HG03060 (cell line): ENCODE measurements around the gene CLDN18.
A peak's percentile ranks its signal among the peaks of the same experiment; 100 is the strongest.

Experiments
- ATAC-seq: cut with Tn5 transposase; IDR thresholded peaks from one replicate; pipeline ENCODE4 v1.9.1; 2021; ENCODE audit warnings: low read depth, moderate number of reproducible peaks; ENCODE audit not compliant: unreplicated experiment

CLDN18 gene

DNA sequence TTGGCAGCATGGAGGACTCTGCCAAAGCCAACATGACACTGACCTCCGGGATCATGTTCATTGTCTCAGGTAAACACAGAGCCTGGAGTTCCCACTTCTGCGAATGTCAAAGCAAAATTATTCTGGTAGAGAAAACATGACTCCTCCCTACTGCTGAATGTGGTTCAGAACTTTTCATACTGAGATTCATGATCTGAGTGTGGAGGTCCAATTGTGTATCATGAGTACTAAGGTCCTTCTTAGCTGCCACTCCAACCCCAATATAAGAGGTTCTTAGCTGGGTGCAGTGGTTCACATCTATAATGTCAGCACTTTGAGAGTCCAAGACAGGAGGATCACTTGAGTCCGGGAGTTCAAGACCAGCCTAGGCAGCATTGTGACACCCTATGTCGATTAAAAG lies 13.8 kb downstream of the CLDN18 start:
- ATAC-seq = no peak

DNA sequence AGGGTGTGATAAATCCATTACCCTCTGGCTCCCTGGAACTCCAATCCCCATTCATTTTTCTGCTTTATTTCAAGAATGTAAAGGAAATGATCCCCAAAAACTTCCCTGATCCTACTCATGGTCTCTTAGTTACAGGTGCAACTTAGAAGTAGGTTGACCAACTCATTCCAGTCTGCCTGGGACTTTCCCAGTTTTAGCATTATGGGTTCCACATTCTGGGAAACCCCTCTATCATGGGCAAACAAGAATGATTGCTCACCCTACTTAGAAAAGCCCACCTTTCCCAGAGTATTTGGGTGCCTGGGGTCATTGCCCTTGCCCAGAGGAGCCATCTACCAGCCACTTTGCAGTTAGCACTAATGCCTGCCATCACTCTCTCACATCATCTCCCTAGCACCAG lies 15.6 kb downstream of the CLDN18 start:
- no peak for ATAC-seq

DNA sequence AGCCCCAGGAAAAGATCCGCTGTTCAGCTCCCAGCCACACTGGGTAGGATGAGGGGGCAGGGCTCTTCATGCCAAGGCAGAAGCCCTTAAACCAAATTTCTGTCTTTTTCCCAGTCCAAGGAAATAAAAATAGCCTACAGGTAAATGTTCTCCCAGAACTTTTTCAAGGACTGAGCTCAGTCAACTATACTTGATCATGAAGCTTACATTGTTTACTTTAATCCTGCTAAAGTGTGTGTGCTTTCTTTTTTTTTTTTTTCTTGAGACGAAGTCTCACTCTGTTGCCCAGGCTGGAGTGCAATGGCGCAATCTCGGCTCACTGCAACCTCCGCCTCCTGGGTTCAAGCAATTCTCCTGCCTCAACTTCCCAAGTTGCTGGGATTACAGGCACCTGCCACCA lies 17.9 kb downstream of the CLDN18 start:
- ATAC-seq = no peak

DNA sequence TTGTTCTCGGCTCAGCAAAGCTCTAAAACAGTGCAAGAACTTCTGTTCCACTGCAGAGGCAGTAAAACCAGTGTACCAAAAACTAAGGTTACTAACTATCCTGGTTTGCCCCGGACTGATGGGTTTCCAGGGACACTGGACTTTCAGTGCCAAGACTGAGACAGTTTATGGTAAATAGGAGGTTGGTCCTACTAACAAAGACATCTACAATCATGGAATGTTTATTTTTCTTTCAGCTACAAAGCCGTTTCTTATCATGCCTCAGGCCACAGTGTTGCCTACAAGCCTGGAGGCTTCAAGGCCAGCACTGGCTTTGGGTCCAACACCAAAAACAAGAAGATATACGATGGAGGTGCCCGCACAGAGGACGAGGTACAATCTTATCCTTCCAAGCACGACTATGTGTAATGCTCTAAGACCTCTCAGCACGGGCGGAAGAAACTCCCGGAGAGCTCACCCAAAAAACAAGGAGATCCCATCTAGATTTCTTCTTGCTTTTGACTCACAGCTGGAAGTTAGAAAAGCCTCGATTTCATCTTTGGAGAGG lies 20.8 kb downstream of the CLDN18 start:
- no peak for ATAC-seq

DNA sequence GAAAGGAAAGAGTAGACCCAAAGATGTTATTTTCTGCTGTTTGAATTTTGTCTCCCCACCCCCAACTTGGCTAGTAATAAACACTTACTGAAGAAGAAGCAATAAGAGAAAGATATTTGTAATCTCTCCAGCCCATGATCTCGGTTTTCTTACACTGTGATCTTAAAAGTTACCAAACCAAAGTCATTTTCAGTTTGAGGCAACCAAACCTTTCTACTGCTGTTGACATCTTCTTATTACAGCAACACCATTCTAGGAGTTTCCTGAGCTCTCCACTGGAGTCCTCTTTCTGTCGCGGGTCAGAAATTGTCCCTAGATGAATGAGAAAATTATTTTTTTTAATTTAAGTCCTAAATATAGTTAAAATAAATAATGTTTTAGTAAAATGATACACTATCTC lies 21.6 kb downstream of the CLDN18 start:
- no peak for ATAC-seq

DNA sequence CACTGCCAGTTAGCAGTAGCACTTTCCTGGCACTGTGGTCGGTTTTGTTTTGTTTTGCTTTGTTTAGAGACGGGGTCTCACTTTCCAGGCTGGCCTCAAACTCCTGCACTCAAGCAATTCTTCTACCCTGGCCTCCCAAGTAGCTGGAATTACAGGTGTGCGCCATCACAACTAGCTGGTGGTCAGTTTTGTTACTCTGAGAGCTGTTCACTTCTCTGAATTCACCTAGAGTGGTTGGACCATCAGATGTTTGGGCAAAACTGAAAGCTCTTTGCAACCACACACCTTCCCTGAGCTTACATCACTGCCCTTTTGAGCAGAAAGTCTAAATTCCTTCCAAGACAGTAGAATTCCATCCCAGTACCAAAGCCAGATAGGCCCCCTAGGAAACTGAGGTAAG lies 22.6 kb downstream of the CLDN18 start:
- no peak for ATAC-seq

DNA sequence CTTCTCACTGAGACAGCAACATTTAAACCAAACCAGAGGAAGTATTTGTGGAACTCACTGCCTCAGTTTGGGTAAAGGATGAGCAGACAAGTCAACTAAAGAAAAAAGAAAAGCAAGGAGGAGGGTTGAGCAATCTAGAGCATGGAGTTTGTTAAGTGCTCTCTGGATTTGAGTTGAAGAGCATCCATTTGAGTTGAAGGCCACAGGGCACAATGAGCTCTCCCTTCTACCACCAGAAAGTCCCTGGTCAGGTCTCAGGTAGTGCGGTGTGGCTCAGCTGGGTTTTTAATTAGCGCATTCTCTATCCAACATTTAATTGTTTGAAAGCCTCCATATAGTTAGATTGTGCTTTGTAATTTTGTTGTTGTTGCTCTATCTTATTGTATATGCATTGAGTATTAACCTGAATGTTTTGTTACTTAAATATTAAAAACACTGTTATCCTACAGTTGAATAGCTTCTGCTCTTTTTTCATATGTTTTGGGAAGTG lies 23.3 kb downstream of the CLDN18 start:
- no peak for ATAC-seq

DNA sequence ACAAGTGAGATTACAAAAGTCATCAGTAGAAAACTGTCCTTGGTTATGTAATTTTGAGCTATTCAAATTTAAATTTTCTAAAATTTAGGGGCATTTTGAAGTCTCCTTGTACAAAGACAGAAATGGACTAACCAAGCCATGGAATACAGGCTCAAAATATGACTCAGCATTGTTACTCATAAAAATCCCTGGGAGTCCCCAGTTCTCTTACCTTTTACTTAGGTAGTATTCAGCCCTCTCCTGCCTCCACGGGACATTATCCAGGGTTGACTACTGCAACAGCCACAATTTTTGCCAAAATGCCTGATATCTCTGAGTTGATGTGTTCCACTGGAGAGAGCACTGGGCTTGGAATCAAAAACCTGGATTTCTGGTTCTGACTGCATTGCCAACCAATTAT lies 25.0 kb downstream of the CLDN18 start:
- ATAC-seq = no peak

DNA sequence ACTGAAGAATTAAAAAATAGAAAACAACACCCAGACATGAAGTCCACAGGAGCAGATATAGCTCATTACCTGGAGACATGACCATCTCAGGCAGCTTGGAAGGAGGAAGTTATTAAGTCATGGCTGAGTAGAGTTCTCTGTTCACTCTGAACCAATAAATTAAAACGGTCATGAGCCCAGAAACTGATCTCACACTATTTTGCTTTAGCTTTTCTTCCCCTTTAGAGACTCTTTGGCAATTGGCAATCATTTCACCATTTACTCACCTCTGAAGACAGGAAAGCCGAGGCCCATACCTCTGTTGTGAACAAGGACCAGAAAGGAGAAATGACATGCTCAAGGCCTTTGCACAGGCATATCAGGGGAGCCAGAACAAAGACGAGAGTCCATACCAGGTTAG lies 26.6 kb downstream of the CLDN18 start:
- ATAC-seq = no peak

DNA sequence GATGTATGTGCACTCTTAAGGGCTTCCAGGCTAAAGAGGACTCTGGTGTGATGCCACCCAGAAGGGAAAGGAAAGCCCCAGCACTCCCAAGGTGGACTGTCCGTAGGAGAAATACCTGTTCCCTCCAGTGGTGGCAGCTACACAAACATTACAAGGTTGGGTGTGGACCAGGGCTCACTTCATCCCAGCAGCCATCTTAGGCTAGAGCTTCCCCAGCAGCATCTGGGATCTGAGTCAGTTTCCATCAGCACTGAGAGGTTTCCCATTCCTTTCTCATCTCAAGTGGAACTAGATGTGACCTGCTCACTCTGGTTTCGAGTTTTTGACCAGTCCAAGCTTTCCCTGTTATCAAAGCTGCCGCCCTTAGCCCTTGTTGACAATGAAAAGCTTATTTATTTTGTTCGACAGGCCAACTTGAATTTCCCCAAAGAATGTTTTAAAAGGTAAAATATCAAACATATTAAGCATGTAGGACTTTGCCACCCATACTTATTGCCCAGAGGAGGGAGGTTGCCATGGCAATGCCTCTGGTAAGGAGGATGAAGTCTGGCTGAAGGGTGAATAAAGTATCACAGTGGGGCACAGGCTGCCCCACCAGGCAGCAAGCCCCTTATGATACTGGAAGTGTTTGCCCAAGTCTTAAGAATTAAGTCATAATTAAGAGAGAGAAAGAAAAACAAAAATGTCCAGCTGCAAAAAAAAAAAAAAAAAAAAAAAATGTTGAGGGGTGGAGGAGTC lies 28.9 kb downstream of the CLDN18 start:
- no peak for ATAC-seq

DNA sequence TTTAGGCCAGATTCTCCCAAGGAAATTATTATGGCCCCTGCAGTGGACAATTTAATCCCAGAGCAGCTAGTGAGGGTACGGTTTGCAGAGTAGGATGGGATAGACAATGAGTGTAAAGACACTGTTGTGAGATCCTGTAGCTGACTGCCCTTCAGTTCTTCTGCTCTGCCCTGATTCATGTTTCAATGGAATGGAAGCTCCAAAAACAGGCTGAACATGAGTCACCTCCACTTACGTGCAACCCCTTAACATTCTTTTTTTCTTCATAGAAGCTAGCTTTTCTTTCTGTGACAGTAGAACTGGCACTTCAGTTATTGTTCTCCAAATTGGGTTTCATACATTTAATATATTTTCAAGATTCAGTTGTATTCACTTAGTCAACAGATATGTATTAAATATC lies 32.1 kb downstream of the CLDN18 start:
- ATAC-seq = no peak

DNA sequence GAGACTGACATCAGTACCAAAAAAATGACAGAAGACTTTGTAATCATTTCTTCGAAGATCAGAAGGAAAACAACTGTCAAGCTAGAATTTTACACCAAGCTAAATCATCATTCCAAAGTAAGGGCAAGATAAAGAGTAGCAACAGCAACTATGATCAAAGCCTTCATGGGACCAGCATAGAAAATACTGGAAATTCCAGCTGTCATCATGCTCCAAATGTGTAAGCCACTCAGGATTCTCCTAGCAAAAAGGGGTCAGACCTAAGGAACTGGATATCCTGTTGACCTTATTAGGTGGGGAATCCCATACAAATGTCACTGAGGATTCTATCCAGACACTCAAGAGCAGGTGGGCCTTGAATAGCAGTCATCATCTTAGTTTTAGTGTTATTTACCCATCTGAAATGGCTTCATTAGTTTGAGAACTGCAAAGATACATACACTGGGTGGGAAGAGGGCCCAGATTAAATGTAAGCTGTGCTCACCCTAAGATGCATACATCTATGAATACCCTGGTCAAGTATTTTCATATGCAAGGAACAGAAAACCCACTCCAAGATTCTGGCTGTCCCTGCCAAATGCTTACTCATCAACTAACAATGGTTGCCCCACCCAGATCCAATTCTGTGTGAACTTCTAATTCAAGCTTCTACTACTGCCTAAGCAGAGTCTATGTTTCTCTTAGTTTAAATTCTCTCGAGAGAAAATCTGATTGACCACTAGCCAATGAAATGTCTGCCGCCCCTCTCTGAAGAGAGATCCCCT lies 33.5 kb downstream of the CLDN18 start:
- ATAC-seq = no peak

DNA sequence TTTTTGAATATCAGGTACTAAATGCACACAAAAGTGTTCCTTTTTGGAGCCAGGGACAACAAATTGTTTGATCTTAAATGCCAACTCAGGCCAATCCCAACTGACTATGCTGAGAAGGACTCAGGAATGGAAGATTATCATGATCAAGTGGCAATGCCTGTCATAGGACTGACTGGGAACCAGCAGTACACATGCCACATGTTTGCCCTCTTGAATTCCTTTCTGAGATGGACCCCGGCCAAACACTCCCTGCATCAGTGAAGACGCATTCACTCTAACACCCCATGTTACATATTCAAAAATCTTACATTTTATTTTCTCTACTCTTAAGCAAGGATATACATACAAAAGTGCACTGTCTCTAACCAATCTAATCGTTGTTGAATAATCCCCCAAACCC lies 36.1 kb downstream of the CLDN18 start:
- no peak for ATAC-seq

DNA sequence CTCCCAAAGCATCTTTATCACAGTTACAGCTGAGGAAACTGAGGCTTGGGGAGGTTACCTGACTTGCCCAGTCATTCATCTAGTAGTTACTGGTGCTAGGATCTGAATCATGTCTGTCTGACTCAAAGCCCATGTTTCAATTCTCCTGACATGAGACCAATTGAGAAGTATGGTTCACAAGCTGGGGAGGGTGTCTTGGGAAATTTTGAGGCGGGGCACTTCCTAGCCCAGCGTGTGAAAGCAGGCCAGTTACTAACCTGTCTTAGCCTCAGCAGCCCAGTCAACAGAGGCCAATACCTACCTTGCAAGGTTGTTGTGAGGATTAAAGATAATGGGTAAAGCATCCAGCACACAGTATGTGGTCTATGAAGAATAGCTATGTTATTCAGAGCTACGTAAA lies 37.0 kb downstream of the CLDN18 start:
- ATAC-seq = no peak

DNA sequence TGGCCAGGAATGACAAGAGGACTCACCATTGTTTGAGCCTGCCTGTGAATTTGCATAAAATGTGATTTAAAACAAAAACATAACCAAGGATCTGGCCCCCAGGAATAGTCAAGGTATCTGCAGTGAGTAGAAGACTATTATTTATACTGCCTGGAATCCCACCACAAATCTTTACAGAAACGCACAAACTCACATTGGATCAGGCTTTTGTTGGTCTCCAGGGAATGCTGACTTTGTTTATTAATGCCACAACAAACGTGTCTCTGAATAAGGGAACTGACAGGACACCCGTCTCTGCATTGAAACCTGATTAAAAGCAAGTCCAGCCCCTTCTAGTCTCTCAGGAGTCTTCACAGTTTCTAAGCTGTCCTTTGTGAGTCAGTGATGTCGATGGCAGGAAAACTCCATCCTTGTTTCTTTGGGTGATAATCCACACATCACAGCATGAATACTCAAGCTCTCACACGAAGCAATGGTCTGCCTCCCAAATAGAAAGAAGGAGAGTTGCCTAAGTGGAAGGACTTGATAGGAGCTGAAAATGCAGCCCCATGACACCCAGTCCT lies 37.7 kb downstream of the CLDN18 start:
- ATAC-seq = no peak

DNA sequence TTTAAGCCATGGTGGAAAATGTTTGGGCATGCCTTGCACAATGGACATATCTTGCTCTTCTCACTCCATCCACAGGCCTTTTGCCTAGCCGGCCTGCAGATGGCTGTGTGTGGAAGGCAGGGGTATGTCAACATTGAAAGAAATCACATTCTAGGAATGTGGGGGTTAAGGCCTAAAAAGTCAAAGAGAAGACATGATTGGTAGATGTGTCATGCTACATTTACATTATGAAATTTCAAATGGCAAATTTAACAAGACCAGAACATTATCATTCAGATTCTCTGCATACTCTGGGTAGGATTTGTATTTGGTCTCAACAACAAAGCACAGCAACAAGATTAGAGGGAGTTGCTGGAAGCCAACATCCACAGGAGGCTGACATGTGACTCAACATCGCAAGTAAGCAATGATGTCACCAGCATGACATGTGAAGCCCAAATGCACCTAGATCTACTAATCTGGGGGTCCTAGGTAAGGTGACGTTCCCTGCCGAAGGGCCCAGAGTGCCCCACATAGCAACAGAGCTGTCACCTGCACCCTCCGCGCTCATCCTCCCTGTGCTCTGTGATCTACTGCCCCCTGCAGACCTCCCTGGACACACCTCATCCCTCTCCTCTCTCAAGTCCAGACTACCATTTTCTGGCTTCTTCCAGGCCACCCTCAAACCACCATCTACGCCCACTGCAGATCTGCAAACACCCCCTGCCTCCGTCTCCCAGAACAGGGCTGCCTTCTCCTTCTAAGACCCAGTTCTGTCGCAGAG lies 39.4 kb downstream of the CLDN18 start:
- ATAC-seq = no peak

DNA sequence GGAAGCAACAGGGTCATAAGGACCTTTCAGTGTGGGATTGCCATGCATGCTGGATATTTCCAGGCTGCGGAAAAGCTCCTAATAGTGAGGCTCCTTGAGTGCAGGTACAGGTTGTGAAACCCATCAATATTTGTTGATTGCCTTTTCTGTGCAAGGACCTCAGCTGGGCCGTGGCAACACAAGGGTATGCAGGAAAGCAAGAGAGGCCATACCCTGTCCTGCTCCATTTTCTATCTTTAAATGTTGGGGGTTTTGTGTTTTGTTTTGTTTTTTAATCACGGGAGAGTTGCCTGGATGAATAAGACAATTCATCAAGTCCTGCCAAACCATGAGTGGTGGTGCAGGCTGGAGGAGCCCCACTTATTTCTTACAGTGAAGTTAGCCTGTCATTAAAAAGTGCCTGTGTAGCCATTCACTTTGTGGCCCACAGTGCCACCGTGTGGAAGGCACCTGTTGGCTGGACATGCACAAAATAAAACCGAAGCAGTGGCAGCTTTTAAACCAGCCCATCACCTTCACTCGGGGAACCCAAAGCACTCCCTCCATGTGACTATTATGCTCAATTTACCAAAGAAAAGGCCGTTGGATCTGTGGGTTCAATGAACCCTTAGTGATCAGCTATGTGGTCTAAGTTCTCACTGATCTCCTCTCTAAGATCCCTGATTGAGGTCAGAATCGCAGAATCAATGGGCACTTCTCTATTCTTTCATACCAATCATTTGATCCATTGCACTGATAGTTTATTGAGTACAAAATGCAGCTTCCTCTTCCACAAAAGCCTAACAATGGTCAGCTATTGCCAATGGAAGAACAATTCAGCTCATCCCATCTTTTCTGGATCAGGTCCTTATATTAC lies 42.2 kb downstream of the CLDN18 start:
- peak; percentile 61 for ATAC-seq

DNA sequence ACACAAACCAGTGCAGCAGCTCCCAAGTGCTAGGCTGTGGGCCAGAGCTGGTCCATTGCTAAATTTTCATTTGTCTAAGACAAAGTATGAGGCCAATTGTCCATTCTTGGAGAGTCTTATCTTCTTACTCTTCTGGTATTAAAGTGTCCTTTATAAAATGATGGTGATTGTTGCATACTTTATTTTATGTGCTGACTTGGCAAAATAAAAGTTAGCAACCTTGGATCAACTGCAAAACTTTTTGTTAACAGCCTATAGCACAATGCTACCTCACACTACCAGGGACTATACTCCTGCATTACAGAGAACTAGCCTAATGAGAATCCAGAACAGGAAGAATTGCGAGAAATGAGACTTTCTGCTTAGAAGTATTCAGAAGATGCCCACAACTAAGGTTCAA lies 44.1 kb downstream of the CLDN18 start:
- no peak for ATAC-seq

DNA sequence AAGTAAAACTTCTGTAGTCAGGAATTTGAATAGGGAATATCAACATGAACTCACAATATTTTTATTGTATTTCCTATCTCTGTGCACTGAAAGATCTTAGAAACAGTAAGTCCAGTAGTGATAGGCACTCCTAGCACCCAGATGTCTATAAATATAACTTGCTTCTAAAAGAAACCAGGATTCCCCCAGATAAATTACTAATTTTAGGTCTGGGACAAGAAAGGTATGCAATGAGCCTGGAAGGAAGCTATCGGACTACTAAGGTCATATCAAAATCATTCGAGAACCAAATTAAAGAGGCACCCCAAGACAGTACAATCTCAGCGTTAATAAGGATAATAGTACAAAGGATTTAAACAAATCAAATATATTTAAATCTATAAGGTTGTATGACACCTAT lies 47.4 kb downstream of the CLDN18 start:
- ATAC-seq = no peak

DNA sequence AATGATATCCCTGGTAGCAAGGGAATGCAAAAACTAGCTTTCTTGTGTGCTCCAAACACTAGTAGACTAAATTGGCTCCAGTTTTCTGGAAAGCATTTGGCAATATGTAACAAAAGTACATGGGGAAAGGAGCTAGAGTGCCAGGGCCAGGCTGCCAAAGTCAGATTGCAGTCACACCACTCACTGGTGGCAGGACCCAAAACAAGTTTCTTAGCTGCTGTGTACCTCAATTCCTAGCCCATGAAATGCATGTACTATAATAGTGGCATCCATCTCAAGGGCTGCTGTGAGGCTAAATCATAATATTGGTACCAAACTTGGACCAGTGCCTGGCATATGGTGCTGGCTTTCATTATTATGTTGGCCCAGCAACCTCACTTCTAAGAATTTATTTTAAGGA lies 49.3 kb downstream of the CLDN18 start:
- no peak for ATAC-seq
